Measurements from ENCODE around the gene NDUFB7. TPM values are rescaled to one million over a fixed set of nuclear protein-coding genes. Genes with fewer than 3 reads are reported as not detected.
"Not testable (repeated sequence)": the region's sequence is repeated elsewhere in the genome, so short reads cannot be mapped to it uniquely, and the experiment has no call there.

NDUFB7 gene
- total and polyA plus RNA-seq, 11 donors, result 290 to 1,747 (median 432) TPM

GRCh38 chr19:14544977-14545715, 26.7 kb downstream of the NDUFB7 start:
- ATAC-seq (peak; percentile 72 to 84 (median 76)), DNase-seq (peak; percentile 56 to 86 (median 83))
- Histone ChIP-seq H3K27ac (peak overlapping the region in 2 of 12 donors; percentile 20 to 54), H3K36me3 (peaks cover 0 to 24% (median 6%) of the 10 kb centered on the region in 9 donors), H3K9me3 (no peaks in the 10 kb centered on the region), H3K4me3 (no peak overlapping the region), H3K27me3 (no peaks in the 10 kb centered on the region), H3K4me1 (peaks cover 0 to 39% (median 20%) of the 10 kb centered on the region in 12 donors)
- WGBS, 4 donors, result 56 to 78% (median 67%) methylated on average over 21 of the region's 21 CpGs
- no peak for TF ChIP-seq CTCF (IDR thresholded peaks at IDR 0.05)
- no peak for TF ChIP-seq POLR2A (IDR thresholded peaks at IDR 0.05)
- intact Hi-C loops (cut with DNase I), result no loop called here

GRCh38 chr19:14544047-14544446, 27.8 kb downstream of the NDUFB7 start:
- DNase-seq (no peak), ATAC-seq (no peak)
- Histone ChIP-seq H3K36me3 (peaks cover 0 to 14% (median 5%) of the 10 kb centered on the region in 9 donors), H3K9me3 (no peaks in the 10 kb centered on the region), H3K27me3 (no peaks in the 10 kb centered on the region), H3K27ac (no peak overlapping the region), H3K4me3 (no peak overlapping the region), H3K4me1 (peaks cover 0 to 36% (median 18%) of the 10 kb centered on the region in 12 donors)
- intact Hi-C loops (cut with DNase I), result no loop called here
- 71 to 81% (median 75%) methylated on average over 4 to 5 of the region's 5 CpGs for WGBS, 4 donors
- no peak for TF ChIP-seq POLR2A (IDR thresholded peaks at IDR 0.05)
- no peak for TF ChIP-seq CTCF (IDR thresholded peaks at IDR 0.05)

GRCh38 chr19:14542711-14543328, 29.0 kb downstream of the NDUFB7 start:
- 34 to 49% (median 37%) methylated on average over 6 to 7 of the region's 7 CpGs for WGBS, 4 donors
- Histone ChIP-seq H3K36me3 (peaks cover 0 to 9% (median 0%) of the 10 kb centered on the region in 9 donors), H3K4me1 (peaks cover 0 to 39% (median 18%) of the 10 kb centered on the region in 12 donors), H3K4me3 (no peak overlapping the region), H3K9me3 (no peaks in the 10 kb centered on the region), H3K27me3 (no peaks in the 10 kb centered on the region), H3K27ac (peak overlapping the region in 10 of 12 donors; percentile 11 to 72 (median 59))
- peak in 1 of 5 donors; percentile 55 for DNase-seq
- no peak for TF ChIP-seq CTCF (IDR thresholded peaks at IDR 0.05)
- TF ChIP-seq POLR2A (IDR thresholded peaks at IDR 0.05), result no peak
- peak; percentile 28 to 66 (median 40) for ATAC-seq
- intact Hi-C loops (cut with DNase I), result no loop called here

GRCh38 chr19:14541979-14542378, 29.9 kb downstream of the NDUFB7 start:
- intact Hi-C loops (cut with DNase I); H3K27me3 ChIP-seq; H3K4me3 ChIP-seq; H3K36me3 ChIP-seq; DNase-seq; ATAC-seq; H3K9me3 ChIP-seq: not testable (repeated sequence)
- Histone ChIP-seq H3K27ac (peak overlapping the region in 1 of 12 donors; percentile 71), H3K4me1 (peaks cover 0 to 46% (median 19%) of the 10 kb centered on the region in 12 donors)
- 78 to 94% (median 83%) methylated on average over 5 of the region's 5 CpGs for WGBS, 4 donors

Measured in heart left ventricle (tissue), 16 donors.